T-helper 22 cell (primary cell): ENCODE measurements around the gene ITPK1.

Source experiments
- DNase-seq: peaks from one replicate; pipeline ENCODE4 v3.0.0-alpha.2; 2020; ENCODE audit warnings: low read depth

ITPK1 gene

GRCh38 chr14:92952481-92953298 is 163.0 kb downstream of the ITPK1 start:
- no peak for DNase-seq

- peak; percentile 32 for DNase-seq
Observed at GRCh38 chr14:92951912-92952471, 163.7 kb downstream of the ITPK1 start.

GRCh38 chr14:92951261-92951660 is 164.5 kb downstream of the ITPK1 start:
- DNase-seq, result no peak

GRCh38 chr14:92950773-92951172 is 165.0 kb downstream of the ITPK1 start:
- no peak for DNase-seq

GRCh38 chr14:92950193-92950540 is 165.6 kb downstream of the ITPK1 start:
- DNase-seq, result no peak

- DNase-seq, result no peak
Observed at GRCh38 chr14:92949496-92950192, 166.1 kb downstream of the ITPK1 start.

GRCh38 chr14:92948647-92949046 is 167.1 kb downstream of the ITPK1 start:
- DNase-seq, result no peak

- DNase-seq, result no peak
Observed at GRCh38 chr14:92946847-92947545, 168.7 kb downstream of the ITPK1 start.

GRCh38 chr14:92945959-92946846 is 169.5 kb downstream of the ITPK1 start:
- no peak for DNase-seq

GRCh38 chr14:92945544-92945943 is 170.2 kb downstream of the ITPK1 start:
- no peak for DNase-seq

- DNase-seq, result no peak
Observed at GRCh38 chr14:92944976-92945375, 170.7 kb downstream of the ITPK1 start.

- DNase-seq, result no peak
Observed at GRCh38 chr14:92943855-92944570, 171.7 kb downstream of the ITPK1 start.

- DNase-seq, result no peak
Observed at GRCh38 chr14:92942976-92943710, 172.6 kb downstream of the ITPK1 start.

GRCh38 chr14:92942576-92942975 is 173.1 kb downstream of the ITPK1 start:
- no peak for DNase-seq

- no peak for DNase-seq
Observed at GRCh38 chr14:92942136-92942535, 173.6 kb downstream of the ITPK1 start.

- DNase-seq, result no peak
Observed at GRCh38 chr14:92941531-92941930, 174.2 kb downstream of the ITPK1 start.

GRCh38 chr14:92940543-92940942 is 175.2 kb downstream of the ITPK1 start:
- no peak for DNase-seq

GRCh38 chr14:92939699-92940098 is 176.0 kb downstream of the ITPK1 start:
- no peak for DNase-seq

GRCh38 chr14:92938890-92939671 is 176.6 kb downstream of the ITPK1 start:
- no peak for DNase-seq
